Upper lobe of right lung (tissue), 1 donor: ENCODE data around the gene ITM2B. TPM values are rescaled to one million over a fixed set of nuclear protein-coding genes. Genes with fewer than 3 reads are reported as not detected.
"Not testable (repeated sequence)": the region's sequence is repeated elsewhere in the genome, so short reads cannot be mapped to it uniquely, and the experiment has no call there.

Source experiments
- ATAC-seq: fragments of 200-7000 bp; cut with Tn5 transposase; one replicate; pipeline ENCODE4 v1.9.1; 2020; ENCODE audit warnings: mild to moderate bottlenecking, moderate library complexity
- DNase-seq: peaks from one replicate; pipeline ENCODE4 v3.0.0-alpha.2; 2020
- H3K27ac ChIP-seq: fragments of 200-600 bp; one replicate; pipeline ENCODE4 v1.8.0; 2022
- H3K27me3 ChIP-seq: fragments of 200-600 bp; one replicate; pipeline ENCODE4 v1.8.0; 2022; ENCODE audit warnings: mild to moderate bottlenecking
- H3K36me3 ChIP-seq: fragments of 200-600 bp; one replicate; pipeline ENCODE4 v1.8.0; 2022
- H3K4me1 ChIP-seq: fragments of 200-600 bp; one replicate; pipeline ENCODE4 v1.8.0; 2022
- H3K4me3 ChIP-seq: fragments of 200-600 bp; one replicate; pipeline ENCODE4 v1.8.0; 2022; ENCODE audit warnings: mild to moderate bottlenecking
- H3K9me3 ChIP-seq: fragments of 200-600 bp; one replicate; pipeline ENCODE4 v1.8.0; 2022
- intact Hi-C: fragments of 100-400 bp; cut with DNase I; formaldehyde crosslinking; loops from one replicate; pipeline ENCODE4 v1.11.0; 2022
- total RNA-seq: library from RNA; stranded (reverse); fragmentation: NEBNext Ultra II Directional; extraction: Animal tissue kit (Norgen Biotek cat#: 25700); gene quantifications from one replicate; pipeline ENCODE4 v1.2.1, GENCODE V29; 2021
- TF ChIP-seq, protein P1 (sequence below): fragments of 200-600 bp; IDR thresholded peaks from one replicate; pipeline ENCODE4 v1.8.0; 2022; ENCODE audit warnings: antibody characterized with exemption
- donor health status: DM: no; HTN: yes; CAD: no; lungs with severe emphysema.

Gene ITM2B
- total RNA-seq, 1 donor from 2014 or later, result 802 TPM

DNA sequence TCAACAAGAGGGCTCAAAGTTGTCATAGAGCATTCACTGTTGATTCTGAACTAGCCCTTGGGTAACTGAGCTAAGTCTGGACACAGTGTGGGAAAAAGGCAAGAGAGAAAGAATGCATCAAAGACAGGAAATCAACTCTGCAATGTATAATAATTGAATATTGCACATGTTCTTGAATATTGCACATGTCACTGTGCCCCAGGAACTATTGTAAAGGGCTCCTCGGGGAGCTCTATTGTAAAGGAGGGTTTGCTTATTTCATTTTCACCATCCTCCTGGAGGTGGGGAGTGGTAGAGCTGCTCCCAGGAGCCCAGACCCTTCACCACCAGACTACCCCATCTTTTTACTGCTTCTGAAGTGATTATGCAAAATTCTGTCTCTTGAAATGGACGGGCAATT is 44.4 kb upstream of the ITM2B start:
- TF ChIP-seq, protein P1, sequence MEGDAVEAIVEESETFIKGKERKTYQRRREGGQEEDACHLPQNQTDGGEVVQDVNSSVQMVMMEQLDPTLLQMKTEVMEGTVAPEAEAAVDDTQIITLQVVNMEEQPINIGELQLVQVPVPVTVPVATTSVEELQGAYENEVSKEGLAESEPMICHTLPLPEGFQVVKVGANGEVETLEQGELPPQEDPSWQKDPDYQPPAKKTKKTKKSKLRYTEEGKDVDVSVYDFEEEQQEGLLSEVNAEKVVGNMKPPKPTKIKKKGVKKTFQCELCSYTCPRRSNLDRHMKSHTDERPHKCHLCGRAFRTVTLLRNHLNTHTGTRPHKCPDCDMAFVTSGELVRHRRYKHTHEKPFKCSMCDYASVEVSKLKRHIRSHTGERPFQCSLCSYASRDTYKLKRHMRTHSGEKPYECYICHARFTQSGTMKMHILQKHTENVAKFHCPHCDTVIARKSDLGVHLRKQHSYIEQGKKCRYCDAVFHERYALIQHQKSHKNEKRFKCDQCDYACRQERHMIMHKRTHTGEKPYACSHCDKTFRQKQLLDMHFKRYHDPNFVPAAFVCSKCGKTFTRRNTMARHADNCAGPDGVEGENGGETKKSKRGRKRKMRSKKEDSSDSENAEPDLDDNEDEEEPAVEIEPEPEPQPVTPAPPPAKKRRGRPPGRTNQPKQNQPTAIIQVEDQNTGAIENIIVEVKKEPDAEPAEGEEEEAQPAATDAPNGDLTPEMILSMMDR, result no peak
- H3K27me3 ChIP-seq, result no peaks in the 10 kb centered on the region
- no peak overlapping the region for H3K27ac ChIP-seq
- DNase-seq (no peak), ATAC-seq (no peak)
- no peaks in the 10 kb centered on the region for H3K4me1 ChIP-seq
- H3K36me3 ChIP-seq, result no peaks in the 10 kb centered on the region
- intact Hi-C loops, result no loop called here
- H3K4me3 ChIP-seq, result no peak overlapping the region
- H3K9me3 ChIP-seq, result no peaks in the 10 kb centered on the region

DNA sequence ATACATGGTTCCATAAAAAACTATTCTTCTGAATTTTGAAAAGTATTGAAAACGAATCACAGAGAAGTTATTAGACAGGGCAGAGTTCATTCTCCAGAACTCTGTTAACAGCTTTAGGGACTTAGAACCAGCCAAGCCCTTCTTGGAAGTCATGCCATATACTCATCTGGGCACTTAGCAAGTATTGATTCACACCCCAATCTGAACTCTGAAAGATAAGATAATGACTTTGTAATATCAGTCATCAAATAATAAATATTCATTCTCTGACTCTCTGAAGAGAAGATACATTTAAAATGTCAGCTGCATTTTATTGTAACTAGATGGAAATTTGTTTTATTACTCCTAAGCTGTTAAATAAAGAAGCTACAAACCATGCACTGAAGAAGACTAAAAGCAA is 43.8 kb upstream of the ITM2B start:
- no peak for ATAC-seq
- intact Hi-C loops, result no loop called here
- no peaks in the 10 kb centered on the region for H3K4me1 ChIP-seq

DNA sequence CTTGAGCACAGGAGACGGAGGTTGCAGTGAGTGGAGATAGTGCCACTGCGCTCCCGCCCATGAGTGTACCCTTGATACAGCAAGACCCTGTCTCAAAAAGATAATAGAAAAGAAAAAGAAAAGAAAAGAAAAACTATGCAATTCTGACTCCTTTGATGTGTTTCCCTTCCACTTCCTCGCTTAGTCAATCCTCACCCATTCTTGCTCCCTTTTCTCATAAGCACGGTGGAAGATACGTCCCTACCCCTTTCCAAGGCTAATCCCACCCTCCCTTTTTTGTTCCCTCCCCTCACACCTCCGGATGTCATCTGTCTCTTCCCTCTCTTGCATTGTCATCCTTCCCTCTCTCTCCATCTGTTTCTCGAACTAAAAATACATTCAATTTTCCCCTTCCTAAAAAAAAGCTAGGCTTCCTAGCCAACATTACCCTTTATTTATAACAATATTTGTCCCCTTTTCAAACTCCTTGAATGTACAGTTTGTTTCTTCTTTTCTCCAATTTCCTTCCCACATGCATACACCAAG is 40.5 kb upstream of the ITM2B start:
- intact Hi-C loops, result no loop called here
- TF ChIP-seq, protein P1, result no peak

More for the DNA sequence above, 43.8 kb upstream of the ITM2B start:
- Histone ChIP-seq H3K9me3 (no peaks in the 10 kb centered on the region), H3K36me3 (no peaks in the 10 kb centered on the region), H3K27ac (no peak overlapping the region), H3K27me3 (no peaks in the 10 kb centered on the region), H3K4me3 (no peak overlapping the region)
- no peak for DNase-seq
- TF ChIP-seq, protein P1, result no peak

DNA sequence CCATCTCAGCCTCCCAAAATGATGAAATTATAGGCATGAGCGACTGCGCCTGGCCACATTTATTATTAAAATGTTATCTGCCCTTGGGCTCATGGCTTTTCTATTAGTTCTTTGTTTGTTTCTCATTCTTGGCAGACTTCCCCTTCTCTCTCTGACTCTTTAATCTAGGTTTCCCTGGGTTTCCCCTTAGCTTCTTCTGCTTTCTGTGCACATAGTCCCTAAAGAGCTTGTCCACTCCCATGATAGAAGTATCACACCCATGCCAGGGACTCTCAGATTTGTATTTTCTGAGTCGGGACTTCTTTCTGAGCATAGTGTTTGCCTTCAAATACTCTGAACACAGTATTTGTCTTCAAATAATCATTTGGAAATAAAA is 38.6 kb upstream of the ITM2B start:
- H3K27me3 ChIP-seq, result no peaks in the 10 kb centered on the region
- H3K27ac ChIP-seq, result no peak overlapping the region
- DNase-seq (no peak), ATAC-seq (peak; percentile 87)
- TF ChIP-seq, protein P1, result no peak
- no peaks in the 10 kb centered on the region for H3K36me3 ChIP-seq
- no peaks in the 10 kb centered on the region for H3K4me1 ChIP-seq
- intact Hi-C loops, result no loop called here
- H3K9me3 ChIP-seq, result no peaks in the 10 kb centered on the region
- no peak overlapping the region for H3K4me3 ChIP-seq

More for the DNA sequence above, 40.5 kb upstream of the ITM2B start:
- no peak for ATAC-seq
- H3K27ac ChIP-seq, result no peak overlapping the region
- H3K4me1 ChIP-seq, result no peaks in the 10 kb centered on the region
- no peaks in the 10 kb centered on the region for H3K27me3 ChIP-seq
- no peaks in the 10 kb centered on the region for H3K36me3 ChIP-seq
- DNase-seq, result no peak
- H3K9me3 ChIP-seq, result no peaks in the 10 kb centered on the region
- H3K4me3 ChIP-seq, result no peak overlapping the region

DNA sequence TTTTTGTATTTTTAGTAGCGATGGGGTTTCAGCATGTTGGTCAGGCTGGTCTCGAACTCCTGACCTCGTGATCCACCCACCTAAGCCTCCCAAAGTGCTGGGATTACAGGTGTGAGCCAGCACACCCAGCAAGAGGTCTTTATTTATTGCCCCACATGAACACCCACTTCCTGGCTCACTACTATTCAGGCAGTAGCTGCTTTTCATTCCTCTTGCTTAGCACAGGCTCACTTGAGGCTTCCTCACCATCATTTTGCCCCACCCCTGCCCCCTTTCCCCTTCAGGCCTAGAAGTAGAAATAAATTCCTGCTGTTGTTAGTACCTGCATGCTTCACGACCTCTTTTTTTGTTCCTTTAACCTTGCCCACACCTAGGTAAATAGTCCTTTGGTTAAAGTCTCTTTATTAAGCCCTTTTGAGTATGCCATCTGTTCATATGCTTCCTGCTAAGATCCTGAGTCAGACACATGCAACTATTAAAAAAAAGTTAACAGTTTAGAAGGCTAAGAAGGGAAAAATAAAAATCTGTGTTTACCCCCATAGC is 33.5 kb upstream of the ITM2B start:
- no peak overlapping the region for H3K4me3 ChIP-seq
- intact Hi-C loops, result no loop called here
- no peak for DNase-seq
- no peak overlapping the region for H3K27ac ChIP-seq
- TF ChIP-seq, protein P1, result no peak
- no peaks in the 10 kb centered on the region for H3K27me3 ChIP-seq
- H3K36me3 ChIP-seq, result no peaks in the 10 kb centered on the region
- no peak for ATAC-seq
- no peaks in the 10 kb centered on the region for H3K4me1 ChIP-seq
- H3K9me3 ChIP-seq, result no peaks in the 10 kb centered on the region

DNA sequence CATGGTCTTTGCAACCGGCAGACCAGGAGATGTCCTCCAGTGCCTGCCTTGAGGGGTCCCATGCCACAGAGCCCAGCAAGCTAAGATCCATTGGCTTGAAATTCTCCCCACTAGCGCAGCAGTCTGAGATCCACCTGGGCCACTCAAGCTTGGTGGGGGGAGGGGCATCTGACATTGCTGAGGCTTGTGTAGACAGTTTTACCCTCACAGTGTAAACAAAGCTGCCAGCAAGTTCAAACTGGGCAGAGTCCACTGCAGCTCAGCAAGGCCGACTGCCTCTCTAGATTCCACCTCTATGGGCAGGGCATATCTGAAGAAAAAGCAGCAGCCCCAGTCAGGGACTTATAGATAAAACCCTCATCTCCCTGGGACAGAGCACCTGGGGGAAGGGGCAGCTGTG is 32.0 kb upstream of the ITM2B start:
- Histone ChIP-seq H3K4me1 (no peaks in the 10 kb centered on the region), H3K27ac (no peak overlapping the region), H3K27me3 (no peaks in the 10 kb centered on the region), H3K9me3 (no peaks in the 10 kb centered on the region), H3K36me3 (no peaks in the 10 kb centered on the region), H3K4me3 (no peak overlapping the region)
- ATAC-seq (no peak), DNase-seq (no peak)
- TF ChIP-seq, protein P1, result no peak
- intact Hi-C loops, result no loop called here

DNA sequence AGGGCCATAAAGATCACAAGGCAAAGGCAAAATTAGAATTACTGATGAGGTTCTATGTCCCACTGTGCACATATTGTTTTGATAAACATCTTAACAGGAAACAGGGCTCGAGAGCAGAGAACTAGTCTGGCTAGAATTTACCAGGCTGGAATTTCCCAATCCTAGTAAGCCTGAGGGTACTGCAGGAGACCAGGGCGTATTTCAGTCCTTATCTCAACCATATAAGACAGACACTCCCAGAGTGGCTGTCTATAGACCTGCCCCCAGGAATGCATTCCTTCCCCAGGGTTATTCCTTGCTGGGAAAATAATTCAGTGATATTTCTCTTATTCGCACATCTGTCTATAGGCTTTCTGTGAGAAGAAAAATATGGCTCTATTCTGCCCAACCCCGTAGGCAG is 25.8 kb upstream of the ITM2B start:
- H3K27ac ChIP-seq, H3K9me3 ChIP-seq, DNase-seq, H3K4me3 ChIP-seq, H3K4me1 ChIP-seq, ATAC-seq, intact Hi-C loops, H3K36me3 ChIP-seq, H3K27me3 ChIP-seq: not testable (repeated sequence)
